HG02623 (cell line): Measurements from ENCODE around the gene PTPRCAP.
A peak's percentile ranks its signal among the peaks of the same experiment; 100 is the strongest.
"Not testable (repeated sequence)": the region's sequence is repeated elsewhere in the genome, so short reads cannot be mapped to it uniquely, and the experiment has no call there.

Experiments used
- ATAC-seq: cut with Tn5 transposase; IDR thresholded peaks from one replicate; pipeline ENCODE4 v1.9.1; 2021; ENCODE audit warnings: moderate library complexity; ENCODE audit not compliant: unreplicated experiment

Gene PTPRCAP

DNA sequence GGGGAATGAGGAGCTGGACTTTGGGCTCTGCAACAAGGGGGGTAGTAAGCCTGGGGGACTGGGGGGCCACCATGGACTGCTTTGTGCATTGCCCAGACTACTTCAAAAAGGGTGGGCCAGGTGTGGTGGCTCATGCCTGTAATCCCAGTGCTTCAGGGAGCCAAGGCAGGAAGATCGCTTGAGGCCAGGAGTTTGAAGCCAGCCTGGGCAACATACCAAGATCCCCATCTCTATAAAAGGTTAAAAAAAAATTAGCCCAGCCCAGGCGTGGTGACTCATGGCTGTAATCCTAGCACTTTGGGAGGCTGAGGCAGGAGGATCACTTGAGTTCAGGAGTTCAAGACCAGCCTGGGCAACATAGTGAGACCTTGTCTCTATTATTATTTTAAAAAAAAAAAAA is 28.0 kb upstream of the PTPRCAP start:
- not testable (repeated sequence) for ATAC-seq

- no peak for ATAC-seq
Observed at GRCh38 chr11:67465189-67465510, 27.7 kb upstream of the PTPRCAP start.

DNA sequence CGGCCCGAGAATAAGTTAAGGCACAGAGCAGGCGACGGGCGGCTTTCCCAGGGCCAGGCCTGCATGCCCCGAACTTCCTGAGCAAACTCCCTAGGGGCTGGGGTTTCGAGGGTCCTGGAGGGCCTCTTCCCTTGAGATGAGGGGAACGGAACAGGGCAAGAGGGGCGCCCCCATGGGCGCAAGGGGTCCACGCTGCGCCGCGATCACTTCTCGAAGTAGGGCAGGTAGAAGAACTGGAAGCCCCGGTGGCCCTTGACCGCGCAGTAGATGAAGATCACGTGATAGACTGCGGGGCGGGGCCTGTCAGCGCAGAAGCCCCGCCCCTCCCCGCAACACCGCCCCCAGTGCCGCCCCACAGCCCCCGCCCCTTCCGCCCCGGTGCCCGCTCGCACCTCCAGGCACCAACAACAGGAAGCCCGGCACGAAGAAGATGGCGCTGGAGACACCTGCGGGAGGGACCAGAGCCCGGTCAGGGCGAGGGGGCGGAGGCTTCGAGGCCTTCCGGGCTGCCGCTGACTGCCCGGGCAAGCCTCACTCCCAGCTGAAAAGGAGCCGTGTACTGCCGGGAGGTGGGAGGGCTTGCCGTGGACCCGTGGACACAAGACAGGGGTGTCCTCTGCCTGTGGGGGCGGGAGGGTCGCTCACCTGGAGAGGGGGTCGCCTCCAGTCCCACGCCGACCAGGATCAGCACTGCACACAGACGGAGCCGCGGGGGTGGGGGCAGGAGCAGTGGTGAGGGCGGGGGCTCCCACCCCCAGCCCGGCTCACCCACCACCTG is 27.1 kb upstream of the PTPRCAP start:
- ATAC-seq: no peak

DNA sequence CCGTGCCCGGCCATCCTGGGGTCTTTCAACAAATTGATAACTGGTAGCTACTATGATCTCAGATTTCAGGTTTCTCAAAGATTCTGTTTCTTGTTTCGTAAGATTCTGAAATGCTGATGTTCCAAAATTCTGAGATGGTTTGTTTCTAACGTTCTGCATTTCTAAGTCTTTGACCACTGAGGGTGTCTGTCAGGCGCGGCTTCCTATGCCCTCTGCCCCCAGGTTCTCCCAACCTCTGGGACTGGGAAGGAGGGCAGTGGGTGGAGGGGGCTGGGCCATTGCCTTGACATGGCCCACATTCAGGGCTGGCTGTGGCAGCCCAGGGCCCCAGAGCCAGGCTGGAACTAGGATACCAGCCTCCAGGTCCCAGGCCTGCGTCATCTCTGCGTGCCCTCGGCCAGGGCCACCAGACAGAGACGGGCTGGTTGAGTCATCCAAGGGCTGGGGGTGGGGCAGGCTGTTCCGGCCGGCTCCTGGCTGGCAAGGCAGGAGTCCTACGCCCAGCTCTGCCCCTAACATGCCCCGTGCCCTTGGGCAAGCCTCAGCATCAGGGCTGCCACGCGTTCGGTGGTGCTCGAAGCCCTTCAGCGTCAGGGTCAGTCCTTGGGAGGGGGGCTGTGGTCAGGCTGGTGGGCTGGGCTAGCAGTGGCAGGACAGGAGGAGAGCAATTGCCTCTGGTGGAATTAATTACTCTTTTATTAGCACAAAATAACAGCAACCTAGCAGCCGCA is 26.4 kb upstream of the PTPRCAP start:
- ATAC-seq: no peak

GRCh38 chr11:67463186-67463585 is 25.7 kb upstream of the PTPRCAP start:
- no peak for ATAC-seq

DNA sequence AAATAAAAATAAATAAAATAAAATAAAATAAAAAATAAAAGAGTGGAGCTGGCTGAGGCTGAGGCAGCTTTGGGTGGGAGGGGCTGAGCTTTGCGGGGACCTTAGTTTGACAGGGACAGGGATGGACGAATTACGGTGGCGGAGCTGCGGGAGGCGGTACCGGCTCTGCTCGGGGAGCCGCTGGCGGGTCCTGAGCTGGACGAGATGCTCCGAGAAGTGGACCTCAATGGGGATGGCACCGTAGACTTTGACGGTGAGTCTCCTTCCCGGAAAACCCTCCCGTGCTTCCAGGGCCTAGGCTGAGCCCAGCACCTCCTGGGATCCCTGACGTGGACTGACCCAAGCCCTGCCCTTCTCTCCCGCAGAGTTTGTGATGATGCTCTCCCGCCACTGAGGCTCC is 20.8 kb upstream of the PTPRCAP start:
- no peak for ATAC-seq

GRCh38 chr11:67457453-67457852 is 20.0 kb upstream of the PTPRCAP start:
- ATAC-seq: no peak

- no peak for ATAC-seq
Observed at GRCh38 chr11:67456068-67456705, 18.7 kb upstream of the PTPRCAP start.

GRCh38 chr11:67455054-67455453 is 17.6 kb upstream of the PTPRCAP start, which contains the start of gene CABP4:
TSS of gene CABP4 (plus strand) at chr11:67455354. CDS start at chr11:67455424, 70 bp downstream.
- ATAC-seq: no peak

DNA sequence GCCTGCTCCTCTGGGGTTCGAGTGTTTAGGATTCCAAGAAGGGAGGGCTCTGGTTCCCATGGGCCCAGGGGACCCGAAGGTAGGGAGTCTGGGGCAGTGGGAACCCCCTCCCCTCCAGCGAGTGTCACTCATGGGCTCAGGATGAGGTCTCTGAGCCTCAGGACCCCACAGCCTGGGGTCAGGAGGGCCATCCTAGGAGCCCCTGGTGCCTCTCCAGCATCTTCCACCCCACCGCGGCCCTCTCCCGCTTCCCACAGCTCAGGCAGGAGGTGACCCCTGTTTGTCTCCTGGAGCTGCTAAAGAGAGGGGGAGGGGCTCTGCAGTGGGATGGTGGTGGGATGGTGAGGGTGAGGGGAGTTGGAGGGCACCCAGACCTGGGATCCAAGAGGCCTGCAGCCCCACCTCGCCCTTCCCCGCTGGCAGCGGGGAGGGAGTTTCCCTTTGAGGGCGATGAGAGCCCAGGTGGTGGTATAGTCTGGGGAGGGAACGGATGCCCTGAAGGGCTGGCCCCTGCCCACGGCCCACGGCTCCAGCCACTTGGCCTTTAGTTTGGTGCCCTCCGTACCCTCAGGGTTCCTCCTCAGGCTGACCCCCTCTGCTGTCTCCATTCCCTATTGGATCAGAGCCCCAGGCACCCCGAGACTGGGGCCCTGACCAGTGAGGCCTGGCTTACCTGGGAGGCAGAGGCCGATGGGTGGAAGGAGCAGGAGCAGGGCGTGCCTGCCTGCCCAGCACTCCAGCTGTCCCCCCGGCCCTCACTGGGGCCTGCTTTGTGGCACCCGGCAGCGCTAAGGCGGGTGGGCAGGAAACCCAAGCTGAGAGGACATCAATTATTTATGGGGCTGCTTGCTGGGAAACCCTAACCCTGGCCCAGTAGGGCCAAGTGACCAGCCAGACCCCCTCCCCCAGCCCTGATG is 16.6 kb upstream of the PTPRCAP start:
- ATAC-seq: no peak

GRCh38 chr11:67452141-67452952 is 14.9 kb upstream of the PTPRCAP start, which contains the start of gene GPR152:
TSS of gene GPR152 (minus strand) at chr11:67452729. CDS start at chr11:67452724, 5 bp downstream.
- ATAC-seq: no peak

DNA sequence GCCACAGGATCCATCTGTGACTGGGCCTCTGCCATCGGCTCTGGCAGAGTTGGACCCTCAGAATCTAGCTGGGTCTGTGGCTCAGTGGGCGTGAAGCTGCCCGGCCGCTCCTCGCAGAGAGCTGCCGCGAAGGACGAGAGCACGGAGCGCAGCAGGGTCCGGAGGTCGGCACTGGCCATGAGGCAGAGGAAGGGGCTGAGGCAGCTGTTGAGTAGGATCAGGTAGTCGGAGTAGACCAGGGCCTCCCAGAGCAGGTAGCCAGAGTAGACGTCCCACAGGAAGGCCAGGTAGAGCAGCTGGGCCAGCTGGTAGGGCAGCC is 14.1 kb upstream of the PTPRCAP start:
- no peak for ATAC-seq

DNA sequence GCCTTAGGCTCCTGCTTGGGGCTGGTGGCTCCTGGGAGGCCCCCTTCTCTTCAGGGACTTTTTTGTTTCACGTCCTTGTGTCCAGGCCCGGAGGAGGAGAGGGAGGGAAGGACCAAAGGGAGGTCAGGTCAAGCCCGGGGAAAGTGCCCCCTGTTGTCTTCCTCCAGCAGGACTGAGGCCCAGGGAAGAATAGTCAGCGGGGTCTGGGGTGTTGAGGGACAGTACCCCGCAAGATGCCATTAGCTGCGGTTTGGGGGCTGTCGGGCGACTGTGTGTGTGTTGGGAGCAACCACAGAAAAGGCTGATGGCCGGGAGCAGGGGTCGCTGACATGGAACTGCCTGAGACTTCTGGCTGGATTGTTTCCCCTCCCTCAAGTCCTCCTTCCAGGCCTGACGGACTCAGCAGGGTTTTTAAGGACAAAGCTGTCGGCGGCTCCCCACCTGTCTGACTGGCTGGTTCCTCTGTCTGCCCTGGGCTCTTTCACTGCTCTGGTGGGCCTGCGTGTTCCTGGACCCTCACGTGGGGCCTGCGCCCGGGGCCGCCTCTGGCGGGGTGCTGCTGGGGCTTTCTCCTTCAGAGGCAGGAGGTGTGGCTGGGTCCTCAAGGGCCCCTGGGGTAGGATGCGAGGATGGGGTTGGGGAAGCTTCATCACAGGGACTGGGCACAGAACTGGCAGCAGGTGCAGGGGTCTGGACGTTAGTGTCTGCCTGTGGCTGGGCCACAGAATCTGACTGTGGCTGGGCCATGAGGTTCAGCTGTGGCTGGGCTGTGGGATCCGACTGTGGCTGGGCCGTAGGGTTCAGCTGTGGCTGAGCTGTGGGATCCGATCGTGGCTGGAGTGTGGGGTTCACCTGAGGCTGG is 13.5 kb upstream of the PTPRCAP start:
- ATAC-seq: no peak

DNA sequence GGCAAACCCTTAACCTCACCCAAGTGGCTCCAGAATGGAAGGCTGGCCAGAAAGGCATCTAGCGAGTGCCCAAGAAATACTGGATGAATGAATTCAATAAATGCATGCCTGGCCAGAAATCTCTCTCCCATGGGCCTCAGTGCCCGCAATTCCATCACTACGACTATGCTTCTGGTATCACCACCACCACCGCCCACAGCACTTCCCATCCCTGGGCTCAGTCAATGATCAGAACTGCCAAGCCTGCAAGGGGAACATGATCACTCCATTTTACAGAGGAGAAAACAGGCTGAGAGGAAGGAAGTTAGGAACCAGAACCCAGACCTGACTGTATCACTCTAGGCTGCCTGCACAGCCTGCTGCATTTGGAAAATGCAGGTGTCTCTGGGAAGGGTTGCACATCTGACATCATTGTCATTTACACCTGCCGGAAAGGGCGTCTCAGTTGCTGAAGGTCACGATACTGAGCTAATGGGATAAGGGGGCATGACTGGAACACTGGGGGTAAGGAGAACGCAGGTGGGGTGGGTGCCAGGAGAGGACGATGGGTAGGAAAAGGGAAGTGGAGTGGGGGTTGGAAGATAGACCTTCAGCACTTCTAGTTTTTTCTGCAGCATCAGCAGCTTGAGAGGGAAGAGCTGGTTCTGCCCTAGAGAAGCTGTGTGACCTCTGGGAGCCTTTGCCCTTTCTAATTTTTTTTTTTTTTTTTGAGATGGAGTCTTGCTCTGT is 11.8 kb upstream of the PTPRCAP start:
- no peak for ATAC-seq

GRCh38 chr11:67448220-67448609 is 10.7 kb upstream of the PTPRCAP start:
- ATAC-seq: no peak

DNA sequence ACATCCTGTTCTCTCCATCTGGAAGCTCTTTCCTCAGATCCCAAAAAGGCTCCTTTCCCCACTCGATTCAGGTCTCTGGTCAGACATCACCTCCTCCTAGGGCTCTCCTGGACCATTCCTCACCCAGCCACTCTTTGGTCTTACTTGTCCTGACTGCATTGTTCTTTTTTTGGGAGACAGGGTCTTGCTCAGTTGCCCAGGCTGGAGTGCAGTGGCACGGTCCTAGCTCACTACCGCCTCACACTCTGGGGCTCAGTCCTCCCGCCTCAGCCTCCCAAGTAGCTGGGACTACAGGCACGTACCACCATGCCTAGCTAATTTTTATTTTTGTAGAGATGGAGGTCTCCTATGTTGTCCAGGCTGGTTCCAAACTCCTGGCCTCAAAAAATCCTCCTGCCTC is 8.0 kb upstream of the PTPRCAP start:
- ATAC-seq: no peak

DNA sequence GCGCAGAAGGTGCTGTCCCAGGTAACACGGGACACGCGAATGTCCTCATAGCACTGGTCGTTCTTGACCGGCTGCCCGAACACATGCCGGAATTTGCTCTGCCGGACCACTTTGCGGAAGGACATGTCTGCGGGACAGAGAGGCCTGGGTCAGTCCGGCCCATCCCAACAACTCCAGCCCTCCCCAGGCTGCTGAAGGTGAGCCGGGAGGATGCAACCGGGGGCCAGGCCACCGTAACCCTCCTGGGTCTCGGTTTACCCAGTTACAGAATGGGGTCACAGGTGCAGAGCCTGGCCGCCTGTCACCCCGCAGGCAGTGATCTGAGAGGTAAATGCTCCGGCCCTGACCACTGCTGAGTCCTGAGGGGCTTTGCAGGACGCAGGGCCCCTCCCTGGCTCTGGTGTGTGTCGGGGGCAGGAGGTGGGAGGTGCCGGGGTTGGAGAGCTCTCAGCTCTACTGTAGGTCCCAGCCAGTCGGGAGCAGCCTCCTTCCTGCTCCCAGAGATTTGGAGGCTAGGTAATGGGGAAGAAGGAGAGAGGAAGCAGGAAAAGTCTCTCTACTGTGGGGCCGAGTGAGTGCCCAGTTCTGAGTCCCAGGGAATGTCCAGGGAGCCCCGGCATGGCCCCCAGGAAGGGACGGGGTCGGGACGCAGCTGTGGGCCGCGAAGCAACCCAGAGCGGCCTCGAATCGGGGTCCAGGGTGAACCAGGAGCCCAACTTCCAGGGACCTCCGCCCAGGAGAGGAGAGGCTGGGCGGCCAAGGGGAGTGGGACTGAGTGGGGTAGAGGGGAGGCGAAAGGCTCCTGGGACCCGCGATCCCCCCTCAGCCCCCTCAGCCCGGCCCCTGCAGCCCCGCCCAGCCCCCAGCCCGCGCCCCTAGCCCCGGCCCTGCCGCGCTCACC is 5.3 kb upstream of the PTPRCAP start:
- ATAC-seq: peak; percentile 10
